ENCODE data around the gene TTC21B.

The TTC21B gene

DNA sequence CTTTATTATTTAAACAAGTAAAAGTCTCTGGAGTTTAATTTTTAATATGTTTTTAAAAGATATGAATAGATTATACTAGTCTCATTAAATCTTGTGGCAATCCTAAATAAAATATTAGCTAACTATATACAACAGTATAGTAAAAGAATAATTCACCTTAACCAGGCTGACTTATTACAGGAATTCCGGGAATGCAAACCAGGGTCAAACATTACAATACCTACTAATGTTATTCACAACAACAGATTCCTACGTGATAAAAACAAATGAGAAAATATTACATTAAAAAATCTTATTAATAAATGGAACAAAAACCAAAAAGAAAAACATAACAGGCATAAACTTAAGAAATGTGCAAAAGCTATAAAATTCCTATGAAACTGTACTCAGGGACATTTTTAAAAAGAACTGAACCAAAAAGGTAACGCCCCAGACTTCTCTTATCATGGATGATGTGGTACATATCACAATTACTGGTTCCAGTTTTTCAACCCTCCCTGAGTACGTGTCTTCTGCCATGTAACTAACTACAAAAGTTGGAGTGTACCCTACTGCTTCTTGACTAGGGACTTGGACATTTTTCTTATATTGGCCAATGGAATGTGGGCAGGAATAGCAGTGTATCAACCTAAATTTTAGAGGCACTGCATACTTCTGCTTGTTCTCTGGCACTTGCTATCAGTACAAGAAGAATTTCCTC, 20.2 kb downstream of the TTC21B start:
- in situ Hi-C loops (cut with HindIII; ENCODE audit: low sequenced_read_pairs), result no loop called here
- DNase-seq (ENCODE audit: low read depth), result no peak
- TF ChIP-seq, protein P1, sequence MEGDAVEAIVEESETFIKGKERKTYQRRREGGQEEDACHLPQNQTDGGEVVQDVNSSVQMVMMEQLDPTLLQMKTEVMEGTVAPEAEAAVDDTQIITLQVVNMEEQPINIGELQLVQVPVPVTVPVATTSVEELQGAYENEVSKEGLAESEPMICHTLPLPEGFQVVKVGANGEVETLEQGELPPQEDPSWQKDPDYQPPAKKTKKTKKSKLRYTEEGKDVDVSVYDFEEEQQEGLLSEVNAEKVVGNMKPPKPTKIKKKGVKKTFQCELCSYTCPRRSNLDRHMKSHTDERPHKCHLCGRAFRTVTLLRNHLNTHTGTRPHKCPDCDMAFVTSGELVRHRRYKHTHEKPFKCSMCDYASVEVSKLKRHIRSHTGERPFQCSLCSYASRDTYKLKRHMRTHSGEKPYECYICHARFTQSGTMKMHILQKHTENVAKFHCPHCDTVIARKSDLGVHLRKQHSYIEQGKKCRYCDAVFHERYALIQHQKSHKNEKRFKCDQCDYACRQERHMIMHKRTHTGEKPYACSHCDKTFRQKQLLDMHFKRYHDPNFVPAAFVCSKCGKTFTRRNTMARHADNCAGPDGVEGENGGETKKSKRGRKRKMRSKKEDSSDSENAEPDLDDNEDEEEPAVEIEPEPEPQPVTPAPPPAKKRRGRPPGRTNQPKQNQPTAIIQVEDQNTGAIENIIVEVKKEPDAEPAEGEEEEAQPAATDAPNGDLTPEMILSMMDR (IDR thresholded peaks at IDR 0.05; ENCODE audit: low read depth, low read length, missing control alignments), result no peak
- H3K4me3 ChIP-seq (ENCODE audit: low read depth, low read length), result no peak overlapping the region

DNA sequence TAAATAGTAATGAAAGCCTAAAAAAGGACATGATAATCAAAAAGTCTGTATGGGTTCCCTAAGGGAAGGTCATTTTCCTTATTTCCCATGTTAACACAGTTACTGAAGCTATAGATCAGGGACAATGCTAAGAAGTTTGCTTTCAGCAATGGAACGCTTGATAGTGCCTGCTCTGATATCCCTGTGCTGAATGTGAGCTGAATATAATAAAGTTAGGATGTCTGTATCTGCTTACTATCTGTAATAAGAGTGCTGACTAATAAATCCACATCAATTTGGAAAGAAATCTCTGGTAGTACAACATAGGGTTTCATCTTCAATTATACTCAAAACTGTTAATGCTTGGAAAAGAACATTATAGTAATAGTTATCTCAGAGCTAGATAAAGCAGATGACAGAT, 25.8 kb downstream of the TTC21B start:
- no peak for DNase-seq (ENCODE audit: low read depth)
- in situ Hi-C loops (cut with HindIII; ENCODE audit: low sequenced_read_pairs), result no loop called here

GRCh38 chr2:165927353-165927752, 26.2 kb downstream of the TTC21B start:
- H3K4me3 ChIP-seq (ENCODE audit: low read depth, low read length), result no peak overlapping the region
- in situ Hi-C loops (cut with HindIII; ENCODE audit: low sequenced_read_pairs), result no loop called here
- DNase-seq (ENCODE audit: low read depth), result no peak
- TF ChIP-seq, protein P1 (IDR thresholded peaks at IDR 0.05; ENCODE audit: low read depth, low read length, missing control alignments), result no peak

More for the DNA sequence above, 25.8 kb downstream of the TTC21B start:
- TF ChIP-seq, protein P1 (IDR thresholded peaks at IDR 0.05; ENCODE audit: low read depth, low read length, missing control alignments), result no peak
- no peak overlapping the region for H3K4me3 ChIP-seq (ENCODE audit: low read depth, low read length)

GRCh38 chr2:165924946-165925345, 28.6 kb downstream of the TTC21B start:
- TF ChIP-seq, protein P1 (IDR thresholded peaks at IDR 0.05; ENCODE audit: low read depth, low read length, missing control alignments), result no peak
- DNase-seq (ENCODE audit: low read depth), result no peak
- H3K4me3 ChIP-seq (ENCODE audit: low read depth, low read length), result no peak overlapping the region
- in situ Hi-C loops (cut with HindIII; ENCODE audit: low sequenced_read_pairs), result no loop called here

- H3K4me3 ChIP-seq (ENCODE audit: low read depth, low read length), result no peak overlapping the region
- no peak for DNase-seq (ENCODE audit: low read depth)
- in situ Hi-C loops (cut with HindIII; ENCODE audit: low sequenced_read_pairs), result no loop called here
- TF ChIP-seq, protein P1 (IDR thresholded peaks at IDR 0.05; ENCODE audit: low read depth, low read length, missing control alignments), result no peak
These were observed 32.8 kb downstream of the TTC21B start for GRCh38 chr2:165920748-165921147.

DNA sequence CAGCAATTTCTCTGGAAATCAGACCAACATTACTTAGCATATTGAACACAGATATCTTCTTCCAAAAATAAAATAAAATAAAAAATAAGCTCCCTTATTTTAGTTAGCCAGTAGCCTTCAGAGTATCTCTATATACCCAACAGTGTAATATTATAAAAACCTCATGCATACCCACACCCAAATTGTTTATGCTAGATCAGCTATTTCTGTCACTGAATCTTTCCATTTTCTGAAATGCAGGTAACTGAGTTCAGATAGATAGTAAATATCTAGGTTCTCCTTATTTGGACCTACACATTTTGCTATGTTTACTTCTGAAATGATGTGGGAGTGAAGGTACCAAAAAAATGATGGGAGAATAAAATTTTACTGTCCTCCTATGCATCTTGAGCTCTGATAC, 39.9 kb downstream of the TTC21B start:
- TF ChIP-seq, protein P1 (IDR thresholded peaks at IDR 0.05; ENCODE audit: low read depth, low read length, missing control alignments), result no peak
- DNase-seq (ENCODE audit: low read depth), result no peak
- in situ Hi-C loops (cut with HindIII; ENCODE audit: low sequenced_read_pairs), result no loop called here
- no peak overlapping the region for H3K4me3 ChIP-seq (ENCODE audit: low read depth, low read length)
